T-cell (primary cell): ENCODE results near the gene CRAMP1. TPM values are rescaled to one million over a fixed set of nuclear protein-coding genes. Genes with fewer than 3 reads are reported as not detected.

Source experiments
- ATAC-seq, 4 experiments: fragments of 200-7000 bp in 3 of 4; fragments of 150-1000 bp in 1 of 4; cut with Tn5 transposase; replicated peaks in 1 of 4; 1 replicate in 3 of 4; 2 replicates in 1 of 4; pipeline ENCODE4 v1.10.0; 2021; ENCODE audit warnings: moderate library complexity in 3 of 4, mild to moderate bottlenecking in 2 of 4, moderate number of reproducible peaks in 1 of 4
- CTCF ChIA-PET, 2 donors: fragments of 300-600 bp; sonication (Branson Sonifier 250); formaldehyde crosslinking; loops; one replicate each; lab custom pipeline; 2022; ENCODE audit warnings: antibody characterized with exemption in 2 of 2; lab: Charles Lee
- POLR2A ChIA-PET, 2 donors: fragments of 300-600 bp; sonication (Branson Sonifier 250); formaldehyde crosslinking; loops; one replicate each; lab custom pipeline; 2022; ENCODE audit warnings: antibody characterized with exemption in 2 of 2; lab: Charles Lee
- DNase-seq, 35 experiments: peaks; one replicate each; pipeline versions ENCODE4 v3.0.0 to v3.0.0-alpha.2; 2013 to 2023
- H3K27ac ChIP-seq: one replicate; pipeline ENCODE4 v1.5.1; 2013; ENCODE audit warnings: low read length
- H3K27me3 ChIP-seq, 2 experiments: replicated peaks in 1 of 2; 1 replicate in 1 of 2; 2 replicates in 1 of 2; pipeline versions ENCODE4 v1.6.1 to v1.7.0; 2013; ENCODE audit warnings: low read length in 1 of 2, mixed read lengths in 1 of 2; ENCODE audit not compliant: control insufficient read depth in 2 of 2, insufficient read depth in 2 of 2; ENCODE audit errors: extremely low read depth in 1 of 2
- H3K36me3 ChIP-seq, 2 donors: 1 replicate in 1 of 2; 2 replicates in 1 of 2; pipeline versions ENCODE4 v1.6.1 to v1.7.0; 2013; ENCODE audit warnings: low read length in 1 of 2; ENCODE audit not compliant: control insufficient read depth in 2 of 2, insufficient read depth in 1 of 2; ENCODE audit errors: extremely low read depth in 1 of 2
- H3K4me1 ChIP-seq, 2 experiments: 1 replicate in 1 of 2; 2 replicates in 1 of 2; pipeline versions ENCODE4 v1.6.1 to v1.7.0; 2013; ENCODE audit warnings: low read length in 2 of 2, mixed read lengths in 1 of 2; ENCODE audit not compliant: insufficient read depth in 2 of 2, control insufficient read depth in 1 of 2; ENCODE audit errors: extremely low read depth in 1 of 2
- H3K4me3 ChIP-seq, 2 donors: 1 replicate in 1 of 2; 2 replicates in 1 of 2; pipeline versions ENCODE4 v1.5.1 to v1.7.0; 2013; ENCODE audit warnings: mild to moderate bottlenecking in 2 of 2, low read length in 1 of 2, moderate library complexity in 1 of 2; ENCODE audit not compliant: control insufficient read depth in 1 of 2; ENCODE audit errors: extremely low read depth in 1 of 2
- H3K9me3 ChIP-seq: 2 replicates; pipeline ENCODE4 v1.7.0; 2013
- H3K27ac Mint-ChIP-seq, 2 donors: one replicate each; pipeline ENCODE4 v1.8.0; 2020 to 2021; ENCODE audit warnings: mild to moderate bottlenecking in 2 of 2, mixed read lengths in 2 of 2
- H3K27me3 Mint-ChIP-seq, 2 donors: one replicate each; pipeline ENCODE4 v1.8.0; 2021 to 2022; ENCODE audit warnings: mixed read lengths in 2 of 2
- H3K36me3 Mint-ChIP-seq: one replicate; pipeline ENCODE4 v1.8.0; 2021; ENCODE audit warnings: mixed read lengths
- H3K4me1 Mint-ChIP-seq, 3 donors: one replicate each; pipeline ENCODE4 v1.8.0; 2020 to 2022; ENCODE audit warnings: mixed read lengths in 3 of 3, mild to moderate bottlenecking in 1 of 3
- H3K4me3 Mint-ChIP-seq, 3 donors: one replicate each; pipeline ENCODE4 v1.8.0; 2020 to 2022; ENCODE audit warnings: mild to moderate bottlenecking in 3 of 3, mixed read lengths in 3 of 3, moderate library complexity in 3 of 3
- H3K9me3 Mint-ChIP-seq, 3 donors: one replicate each; pipeline ENCODE4 v1.8.0; 2020 to 2022; ENCODE audit warnings: mixed read lengths in 3 of 3
- WGBS: methylation state at CpG from one replicate; pipeline ENCODE4 v1.1.5; 2013; ENCODE audit warnings: missing lambda C conversion rate; ENCODE audit not compliant: insufficient coverage; 5-methylcytosine and 5-hydroxymethylcytosine counted together
- total RNA-seq, 35 experiments: library from RNA in 6 of 35; stranded (reverse) in 6 of 35; fragments of 120-200 nt in 1 of 35; gene quantifications; one replicate each; pipeline versions ENCODE4 v1.2.1 to v1.2.4 and lab custom pipeline; 2013 to 2026

CRAMP1 gene
- total RNA-seq, 5 donors from 2014 or later (not counting 1 experiment from before 2014, with no cell fraction given) = 26.4 to 36.4 (median 33.0) TPM

DNA sequence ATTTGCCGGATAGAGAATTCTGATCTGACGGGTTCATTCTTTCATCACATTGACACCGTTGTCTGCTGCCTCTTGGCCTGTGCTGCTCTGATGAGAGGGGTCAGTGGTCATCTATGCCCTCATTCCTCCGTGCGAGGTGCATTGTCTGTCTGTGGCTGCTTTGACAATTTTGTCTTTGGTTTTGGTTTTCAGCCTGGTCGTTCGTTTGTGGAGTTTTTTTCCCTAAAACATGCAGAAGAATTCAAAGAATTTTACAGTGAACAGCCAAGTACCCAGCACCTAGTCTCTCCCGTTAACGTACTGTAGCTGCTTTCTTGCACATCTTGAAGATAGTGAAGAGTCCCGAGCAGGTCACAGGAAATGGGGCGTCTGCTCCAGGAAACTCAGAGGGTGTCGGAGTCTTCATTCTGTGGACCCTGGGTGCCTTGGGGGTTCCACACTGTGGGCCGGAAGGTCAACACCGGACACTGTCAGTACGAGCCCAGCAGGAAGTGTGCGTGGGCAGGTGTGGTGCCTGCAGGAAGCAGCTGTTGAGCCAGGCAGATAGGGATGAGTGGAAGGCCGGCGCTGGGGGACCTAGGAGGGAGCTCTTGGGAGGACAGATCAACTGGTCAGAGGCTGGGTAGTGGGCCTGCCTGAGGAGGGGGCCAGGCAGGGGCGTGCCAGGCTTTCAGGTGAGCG, 28.2 kb downstream of the CRAMP1 start:
- no peaks in the 10 kb centered on the region for H3K27me3 Mint-ChIP-seq
- no peak for DNase-seq
- Histone ChIP-seq H3K27ac (no peak overlapping the region), H3K9me3 (no peaks in the 10 kb centered on the region), H3K4me1 (peaks cover 0 to 2% of the 10 kb centered on the region in 2 experiments), H3K4me3 (no peak overlapping the region), H3K27me3 (no peaks in the 10 kb centered on the region), H3K36me3 (peaks cover 31 to 76% of the 10 kb centered on the region in 2 donors)
- H3K9me3 Mint-ChIP-seq = no peaks in the 10 kb centered on the region
- CTCF ChIA-PET = no interaction called here
- POLR2A ChIA-PET = no interaction called here
- H3K4me1 Mint-ChIP-seq = peaks cover under 1 to 12% (median 8%) of the 10 kb centered on the region in 3 donors
- WGBS = 65% methylated on average over 13 of the region's 20 CpGs
- H3K36me3 Mint-ChIP-seq = peaks cover 52% of the 10 kb centered on the region
- H3K4me3 Mint-ChIP-seq = no peak overlapping the region
- ATAC-seq = no peak
- H3K27ac Mint-ChIP-seq = no peak overlapping the region

DNA sequence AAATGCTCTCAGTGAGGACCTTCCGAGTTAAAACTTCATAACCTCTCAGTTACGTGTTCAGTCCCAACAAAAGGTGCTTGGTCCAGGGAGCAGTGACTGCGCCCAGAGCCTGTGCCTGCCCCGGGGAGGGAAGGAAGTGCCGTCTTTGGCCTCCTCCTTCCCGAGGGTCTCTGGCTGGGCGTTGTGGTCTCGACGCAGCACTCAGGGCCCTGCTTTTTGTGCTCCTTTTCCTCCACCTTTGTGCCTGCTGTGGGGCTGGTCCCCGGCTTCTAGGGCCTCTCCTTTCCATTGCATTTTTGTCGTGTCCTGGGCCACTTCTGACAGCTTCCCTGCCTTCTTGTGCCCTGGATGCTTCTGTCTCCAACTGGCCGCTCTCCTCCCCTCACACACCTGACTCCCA, 29.1 kb downstream of the CRAMP1 start:
- Histone ChIP-seq H3K27me3 (no peaks in the 10 kb centered on the region), H3K9me3 (no peaks in the 10 kb centered on the region), H3K4me1 (peaks cover 0 to 7% of the 10 kb centered on the region in 2 experiments), H3K4me3 (no peak overlapping the region), H3K27ac (no peak overlapping the region), H3K36me3 (peaks cover 31 to 79% of the 10 kb centered on the region in 2 donors)
- ChIA-PET POLR2A (no interaction called here), CTCF (interaction anchor here in 1 of 2 donors (0.6 kb wide), 1 partner anchor 758 kb away, joined by 3 read pairs; no protein-coding TSS in a partner anchor)
- Mint-ChIP-seq H3K27me3 (no peaks in the 10 kb centered on the region), H3K9me3 (no peaks in the 10 kb centered on the region), H3K4me3 (no peak overlapping the region), H3K36me3 (peaks cover 61% of the 10 kb centered on the region), H3K4me1 (peaks cover 10 to 21% (median 14%) of the 10 kb centered on the region in 3 donors), H3K27ac (no peak overlapping the region)
- ATAC-seq = no peak
- no peak for DNase-seq
- 92% methylated on average over 11 of the region's 12 CpGs for WGBS

DNA sequence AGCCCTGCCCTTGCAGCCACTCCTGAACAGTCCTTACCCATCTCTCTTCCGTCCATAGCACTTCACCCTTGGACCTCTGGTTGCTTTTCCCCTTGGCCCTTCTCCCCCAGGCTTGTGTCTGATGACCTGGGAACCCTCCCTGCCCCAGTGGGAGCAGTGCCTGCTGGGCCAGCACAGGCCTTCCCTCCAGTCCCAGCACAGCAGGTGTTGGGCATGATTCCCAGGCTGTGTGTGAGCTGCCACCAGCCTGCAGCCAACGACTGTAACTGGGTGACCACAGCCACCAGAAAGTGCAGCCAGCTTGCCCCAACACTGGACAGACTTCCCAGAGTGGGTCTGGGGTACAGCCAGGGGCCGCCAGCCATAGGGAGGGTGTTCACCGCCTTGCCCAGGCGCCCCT, 30.0 kb downstream of the CRAMP1 start:
- no peak overlapping the region for H3K27ac Mint-ChIP-seq
- H3K27me3 ChIP-seq = no peaks in the 10 kb centered on the region
- H3K4me3 ChIP-seq = no peak overlapping the region
- peaks cover 66% of the 10 kb centered on the region for H3K36me3 Mint-ChIP-seq
- peaks cover 24 to 82% of the 10 kb centered on the region in 2 donors for H3K36me3 ChIP-seq
- H3K9me3 ChIP-seq = no peaks in the 10 kb centered on the region
- H3K4me3 Mint-ChIP-seq = no peak overlapping the region
- DNase-seq = no peak
- no peak overlapping the region for H3K27ac ChIP-seq
- no peaks in the 10 kb centered on the region for H3K9me3 Mint-ChIP-seq
- POLR2A ChIA-PET = no interaction called here
- 95% methylated on average over 3 of the region's 5 CpGs for WGBS
- ATAC-seq = no peak
- H3K4me1 ChIP-seq = peaks cover 0 to 7% of the 10 kb centered on the region in 2 experiments
- no peaks in the 10 kb centered on the region for H3K27me3 Mint-ChIP-seq
- H3K4me1 Mint-ChIP-seq = peaks cover 16 to 28% (median 20%) of the 10 kb centered on the region in 3 donors
- CTCF ChIA-PET = no interaction called here

DNA sequence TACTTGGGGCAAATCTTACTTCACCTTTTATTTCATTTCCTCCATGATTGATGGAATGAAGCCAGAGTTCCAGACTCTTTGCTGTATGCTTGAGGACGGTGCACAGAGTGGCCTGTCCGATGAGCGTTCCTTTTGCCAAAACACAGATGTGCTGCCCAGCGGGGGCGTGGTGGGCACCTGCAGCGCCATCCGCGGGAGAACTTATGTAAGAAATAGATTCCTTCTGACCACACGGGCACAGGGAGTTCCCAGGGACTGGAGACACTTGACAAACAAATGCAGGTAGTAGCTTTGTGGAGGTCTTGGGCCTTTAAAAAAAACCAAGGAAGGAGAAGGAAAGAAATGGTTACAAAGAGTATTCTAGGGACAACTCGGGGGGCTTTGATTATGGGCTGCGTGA, 30.6 kb downstream of the CRAMP1 start:
- H3K36me3 ChIP-seq = peaks cover 23 to 75% of the 10 kb centered on the region in 2 donors
- H3K4me1 ChIP-seq = peaks cover 0 to 7% of the 10 kb centered on the region in 2 experiments
- no peak overlapping the region for H3K4me3 ChIP-seq
- H3K27ac ChIP-seq = no peak overlapping the region
- 99% methylated on average over 10 of the region's 11 CpGs for WGBS
- peaks cover 16 to 29% (median 20%) of the 10 kb centered on the region in 3 donors for H3K4me1 Mint-ChIP-seq
- DNase-seq (no peak), ATAC-seq (no peak)
- H3K9me3 Mint-ChIP-seq = no peaks in the 10 kb centered on the region
- H3K27me3 Mint-ChIP-seq = no peaks in the 10 kb centered on the region
- no peak overlapping the region for H3K4me3 Mint-ChIP-seq
- H3K27me3 ChIP-seq = no peaks in the 10 kb centered on the region
- peak overlapping the region in 1 of 2 donors; percentile 23 for H3K27ac Mint-ChIP-seq
- peaks cover 68% of the 10 kb centered on the region for H3K36me3 Mint-ChIP-seq
- ChIA-PET CTCF (no interaction called here), POLR2A (no interaction called here)
- no peaks in the 10 kb centered on the region for H3K9me3 ChIP-seq

DNA sequence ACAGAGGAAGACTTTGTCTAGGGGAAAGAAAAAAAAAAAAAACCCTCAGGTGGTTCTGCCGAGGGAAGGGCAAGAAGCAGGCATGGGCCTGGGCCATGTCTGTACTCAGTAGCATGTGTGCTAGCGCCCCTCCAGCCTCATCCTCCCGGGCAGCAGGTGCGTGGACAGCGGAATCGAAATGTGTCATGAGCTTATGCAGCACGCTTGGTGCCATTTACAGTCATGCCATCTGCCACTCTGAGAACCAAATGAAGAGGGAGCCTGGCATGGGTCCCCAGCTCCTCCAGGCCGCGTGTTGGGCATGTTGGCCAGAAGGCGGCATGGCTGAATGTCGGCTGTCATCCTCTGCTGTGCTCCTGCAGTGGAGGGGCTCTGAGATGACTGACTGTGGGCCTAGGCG, 31.4 kb downstream of the CRAMP1 start:
- Mint-ChIP-seq H3K36me3 (peaks cover 66% of the 10 kb centered on the region), H3K27me3 (no peaks in the 10 kb centered on the region), H3K4me1 (peaks cover 16 to 34% (median 20%) of the 10 kb centered on the region in 3 donors), H3K27ac (peak overlapping the region in 1 of 2 donors; percentile 36), H3K9me3 (no peaks in the 10 kb centered on the region), H3K4me3 (no peak overlapping the region)
- peaks cover 0 to 7% of the 10 kb centered on the region in 2 experiments for H3K4me1 ChIP-seq
- 93% methylated on average over 11 of the region's 12 CpGs for WGBS
- DNase-seq (no peak), ATAC-seq (no peak)
- H3K9me3 ChIP-seq = no peaks in the 10 kb centered on the region
- ChIA-PET CTCF (interaction anchor here in 1 of 2 donors (0.6 kb wide), 1 partner anchor 67 kb away, joined by 3 read pairs; no protein-coding TSS in a partner anchor), POLR2A (no interaction called here)
- H3K27me3 ChIP-seq = no peaks in the 10 kb centered on the region
- peaks cover 18 to 68% of the 10 kb centered on the region in 2 donors for H3K36me3 ChIP-seq
- no peak overlapping the region for H3K4me3 ChIP-seq
- H3K27ac ChIP-seq = no peak overlapping the region

DNA sequence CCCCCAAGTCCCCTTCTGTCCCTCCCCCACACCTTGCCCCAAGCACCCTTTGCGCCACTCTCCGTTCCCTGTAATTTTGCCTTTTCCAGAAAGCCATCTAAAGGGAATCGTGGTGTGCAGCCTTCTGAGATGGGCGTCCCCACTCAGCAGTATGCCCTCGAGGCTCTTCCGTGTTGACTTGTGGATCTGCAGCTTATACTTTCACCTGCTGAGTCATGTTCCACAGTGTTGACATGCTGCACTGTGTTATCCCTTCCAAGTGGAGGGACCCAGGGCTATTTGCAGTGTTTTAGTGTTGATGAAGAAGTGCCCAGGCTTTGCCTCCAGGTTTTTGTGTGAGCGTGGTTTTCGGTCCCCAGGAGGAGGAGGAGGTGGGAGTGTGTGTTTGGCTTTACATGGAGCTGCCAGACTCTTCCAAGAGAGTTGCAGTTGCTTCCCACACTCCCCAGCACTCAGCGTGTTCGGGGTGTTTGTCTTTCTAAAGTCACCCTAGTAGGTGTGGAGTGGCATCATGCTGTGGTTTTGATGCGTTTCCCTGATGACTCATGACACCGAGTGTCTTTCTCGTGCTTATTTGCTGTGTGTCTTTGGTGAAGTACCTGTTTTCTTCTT, 33.9 kb downstream of the CRAMP1 start:
- Mint-ChIP-seq H3K27me3 (no peaks in the 10 kb centered on the region), H3K4me1 (peaks cover 16 to 34% (median 24%) of the 10 kb centered on the region in 3 donors), H3K27ac (peak overlapping the region; percentile 81 to 85), H3K36me3 (peaks cover 55% of the 10 kb centered on the region), H3K9me3 (no peaks in the 10 kb centered on the region), H3K4me3 (peak overlapping the region in 2 of 3 donors; percentile 14 to 26)
- Histone ChIP-seq H3K27me3 (no peaks in the 10 kb centered on the region), H3K4me3 (no peak overlapping the region), H3K4me1 (peaks cover 0 to 7% of the 10 kb centered on the region in 2 experiments), H3K9me3 (no peaks in the 10 kb centered on the region), H3K36me3 (peaks cover 12 to 48% of the 10 kb centered on the region in 2 donors), H3K27ac (peak overlapping the region; percentile 10)
- CTCF ChIA-PET = interaction anchor here in 1 of 2 donors (0.6 kb wide), 1 partner anchor 187 kb away, joined by 7 read pairs; no protein-coding TSS in a partner anchor
- ATAC-seq (peak in 3 of 4 experiments; percentile 90 to 98 (median 97)), DNase-seq (peak in 20 of 35 experiments; percentile 2 to 44 (median 16))
- POLR2A ChIA-PET = no interaction called here
- 78% methylated on average over 8 of the region's 13 CpGs for WGBS
